ENCODE data around the gene LEKR1.

LEKR1 gene

DNA sequence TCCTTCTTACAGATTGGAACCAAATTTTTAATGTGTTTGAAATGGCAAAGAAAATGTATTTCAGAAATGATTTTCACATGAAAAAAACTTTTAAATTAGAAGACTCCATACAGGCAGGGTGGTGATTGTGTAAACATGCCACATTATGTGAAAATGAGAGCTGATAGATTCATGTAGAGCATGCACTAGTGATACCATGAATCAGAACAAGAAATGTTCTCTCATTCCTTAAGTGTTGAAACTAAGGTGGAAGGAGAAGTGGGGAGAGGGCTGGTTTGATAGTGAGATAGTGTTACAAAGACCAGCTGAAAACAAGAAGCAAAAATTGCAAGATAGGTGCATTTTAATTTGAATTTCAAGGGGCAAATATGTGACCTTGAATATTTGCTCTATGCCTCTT, 233.5 kb downstream of the LEKR1 start:
- no peak for DNase-seq (ENCODE audit: low read depth)

DNA sequence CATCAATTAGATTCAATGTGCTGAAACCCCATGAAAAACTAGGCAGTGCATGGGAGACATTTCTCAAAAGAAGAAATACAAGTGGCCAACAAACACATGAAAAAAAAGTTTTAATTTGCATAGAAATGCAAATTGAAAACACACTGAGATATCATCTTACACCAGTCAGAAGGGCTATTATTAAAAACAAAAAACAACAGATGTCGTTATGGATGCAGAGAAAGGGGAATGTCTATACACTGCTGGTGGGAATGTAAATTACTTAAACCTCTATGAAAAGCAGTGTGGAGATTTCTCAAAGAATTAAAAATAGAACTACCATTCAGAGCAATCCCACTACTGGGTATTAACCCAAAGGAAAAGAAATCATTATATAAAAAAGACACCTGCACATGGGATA, 235.1 kb downstream of the LEKR1 start:
- DNase-seq (ENCODE audit: low read depth), result no peak

DNA sequence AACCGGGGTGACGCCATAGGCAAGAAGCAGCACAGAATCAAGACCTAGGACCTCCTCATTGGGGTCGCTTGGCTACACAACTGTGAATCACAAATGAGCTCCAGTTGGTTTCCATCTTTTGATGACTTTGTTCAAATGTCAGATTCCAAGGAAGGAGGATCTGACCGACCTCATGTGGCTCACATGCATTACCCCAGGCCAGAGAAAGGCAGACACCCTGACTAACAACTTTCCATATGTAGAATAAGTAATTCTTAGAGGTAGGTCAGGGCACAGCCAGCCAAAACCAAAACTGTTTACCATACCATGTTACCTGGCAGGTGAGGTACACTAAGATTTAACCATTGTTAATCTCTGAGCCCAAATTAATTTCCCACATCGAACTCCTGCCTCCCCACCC, 237.3 kb downstream of the LEKR1 start:
- DNase-seq (ENCODE audit: low read depth), result no peak

DNA sequence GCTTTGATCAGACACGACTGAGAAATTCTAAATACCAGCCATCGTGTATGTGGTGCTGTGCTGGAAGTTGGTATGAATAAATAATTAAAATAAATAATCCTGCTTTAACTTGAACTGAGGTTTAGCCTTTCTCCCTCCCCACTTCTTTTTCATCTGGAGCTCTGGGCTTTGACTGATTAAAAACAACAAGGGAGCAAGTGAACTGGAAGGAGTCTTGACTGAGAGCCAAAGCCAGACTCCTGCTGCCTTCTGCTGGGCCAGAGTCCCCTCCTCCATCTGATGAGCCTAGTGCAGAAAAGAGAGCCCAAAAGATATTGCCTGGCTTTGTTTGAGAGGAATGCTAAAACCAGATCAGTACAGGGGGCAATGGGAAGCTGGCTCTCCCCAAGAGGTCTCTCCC, 237.8 kb downstream of the LEKR1 start:
- DNase-seq (ENCODE audit: low read depth), result no peak

DNA sequence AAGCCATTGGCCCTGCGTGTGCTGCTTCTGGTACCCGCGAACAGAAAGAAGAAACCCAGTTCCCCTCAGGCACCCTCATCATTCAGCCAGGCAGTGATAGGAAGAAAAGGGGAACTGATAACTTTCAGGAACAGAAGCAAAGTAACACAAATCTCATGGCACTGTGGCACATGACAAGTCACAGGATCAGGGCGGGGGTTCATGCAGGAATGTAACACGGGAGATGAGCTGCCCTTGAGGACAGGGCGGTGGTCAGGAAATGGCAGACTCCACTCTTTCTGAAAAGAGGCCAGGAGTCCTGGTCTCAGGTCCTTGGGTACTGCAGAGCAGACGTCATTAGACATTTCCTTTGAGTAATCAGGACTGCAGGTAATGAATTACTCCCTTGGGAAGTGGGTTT, 238.2 kb downstream of the LEKR1 start:
- no peak for DNase-seq (ENCODE audit: low read depth)

DNA sequence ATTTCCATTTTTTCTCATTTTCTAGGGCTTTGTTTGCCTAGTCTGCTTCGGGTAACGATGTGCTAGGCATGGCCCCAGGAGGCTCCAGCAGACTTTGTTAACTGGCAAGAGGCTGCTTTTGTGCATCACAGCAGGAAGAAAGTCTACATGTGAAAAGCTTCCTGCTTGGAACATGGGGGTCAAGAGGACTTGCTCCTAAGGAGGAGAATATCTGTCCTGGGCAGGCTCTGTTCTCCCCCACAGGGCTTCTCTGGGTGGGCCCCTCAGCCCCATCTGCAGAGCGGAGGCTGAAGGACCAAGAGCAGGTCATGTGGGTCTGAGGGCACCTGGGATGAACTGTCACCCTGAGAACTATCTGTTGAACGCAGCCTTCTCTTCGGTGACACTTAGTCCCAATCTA, 239.0 kb downstream of the LEKR1 start:
- DNase-seq (ENCODE audit: low read depth), result no peak

DNA sequence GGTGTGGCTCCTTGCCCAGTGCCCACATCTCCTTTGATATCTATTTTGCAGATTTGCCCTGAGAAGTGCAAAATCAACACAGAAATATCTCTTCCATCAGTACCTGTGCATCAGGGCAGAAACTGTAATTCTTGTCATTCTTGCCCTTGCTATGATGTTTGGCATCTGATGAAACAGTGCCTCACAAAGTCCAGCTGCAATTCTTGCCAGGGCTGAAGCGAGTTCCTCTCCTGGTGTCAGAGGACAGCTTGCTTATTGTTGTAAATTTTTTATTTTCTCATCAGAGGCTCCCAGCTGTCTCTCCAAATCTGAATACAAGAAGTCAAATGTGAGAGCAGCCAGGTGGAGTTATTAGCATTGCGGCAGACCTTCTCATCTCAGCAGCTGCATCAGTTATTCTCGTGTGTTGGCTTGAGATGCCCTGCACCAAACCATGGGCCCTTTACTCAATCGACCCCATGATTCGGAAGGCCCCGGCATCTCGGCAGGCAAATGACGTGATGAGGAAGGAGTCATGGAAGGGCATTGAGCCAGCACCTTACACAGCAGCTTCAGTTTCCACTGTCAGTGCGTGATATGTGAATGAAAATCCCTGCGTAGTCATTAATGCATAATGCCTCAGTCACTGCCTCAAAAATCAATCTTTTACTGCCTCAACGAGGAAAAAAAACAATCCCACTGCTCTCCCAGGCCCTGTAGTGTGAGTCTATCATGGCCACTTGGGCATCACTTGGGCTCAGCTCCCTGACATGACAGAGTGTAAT, 240.4 kb downstream of the LEKR1 start:
- no peak for DNase-seq (ENCODE audit: low read depth)

DNA sequence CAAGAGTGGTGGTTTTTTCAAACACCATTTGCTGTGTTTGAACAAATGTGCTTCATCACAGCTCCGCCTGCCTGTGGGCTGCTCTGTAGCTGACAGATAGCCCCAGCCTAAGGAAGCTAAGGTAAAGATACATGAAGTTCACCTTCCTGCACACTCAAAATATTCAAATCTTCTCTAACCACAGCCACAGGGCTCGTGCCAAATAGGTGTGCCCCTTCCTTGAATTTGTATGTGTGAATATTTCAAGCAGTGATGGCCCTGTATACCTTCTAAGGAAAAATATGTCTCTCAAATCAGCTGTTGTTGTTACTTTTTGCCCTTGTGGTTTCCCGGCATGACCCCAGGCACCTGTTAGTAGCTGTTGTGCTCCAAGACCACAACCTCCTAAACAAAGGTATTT, 241.0 kb downstream of the LEKR1 start:
- DNase-seq (ENCODE audit: low read depth), result no peak

DNA sequence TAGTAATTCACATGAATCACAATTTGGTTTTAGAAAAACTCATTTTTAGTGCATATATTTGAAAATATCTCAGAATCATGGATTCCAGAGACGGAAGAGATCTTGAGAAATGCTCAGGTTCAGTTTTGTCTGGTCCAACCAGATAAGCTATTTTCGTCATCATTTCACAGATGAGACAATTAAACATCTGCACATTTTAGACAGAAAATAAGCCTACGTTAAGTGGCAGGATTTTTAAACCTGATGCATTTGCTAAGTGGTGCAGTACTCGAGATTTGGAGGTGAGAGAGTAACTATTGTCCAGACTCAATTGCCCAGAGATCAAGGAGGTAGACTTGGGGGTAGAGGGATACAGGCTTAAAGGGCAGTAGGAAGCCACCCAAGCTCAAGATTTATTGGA, 243.3 kb downstream of the LEKR1 start:
- no peak for DNase-seq (ENCODE audit: low read depth)

DNA sequence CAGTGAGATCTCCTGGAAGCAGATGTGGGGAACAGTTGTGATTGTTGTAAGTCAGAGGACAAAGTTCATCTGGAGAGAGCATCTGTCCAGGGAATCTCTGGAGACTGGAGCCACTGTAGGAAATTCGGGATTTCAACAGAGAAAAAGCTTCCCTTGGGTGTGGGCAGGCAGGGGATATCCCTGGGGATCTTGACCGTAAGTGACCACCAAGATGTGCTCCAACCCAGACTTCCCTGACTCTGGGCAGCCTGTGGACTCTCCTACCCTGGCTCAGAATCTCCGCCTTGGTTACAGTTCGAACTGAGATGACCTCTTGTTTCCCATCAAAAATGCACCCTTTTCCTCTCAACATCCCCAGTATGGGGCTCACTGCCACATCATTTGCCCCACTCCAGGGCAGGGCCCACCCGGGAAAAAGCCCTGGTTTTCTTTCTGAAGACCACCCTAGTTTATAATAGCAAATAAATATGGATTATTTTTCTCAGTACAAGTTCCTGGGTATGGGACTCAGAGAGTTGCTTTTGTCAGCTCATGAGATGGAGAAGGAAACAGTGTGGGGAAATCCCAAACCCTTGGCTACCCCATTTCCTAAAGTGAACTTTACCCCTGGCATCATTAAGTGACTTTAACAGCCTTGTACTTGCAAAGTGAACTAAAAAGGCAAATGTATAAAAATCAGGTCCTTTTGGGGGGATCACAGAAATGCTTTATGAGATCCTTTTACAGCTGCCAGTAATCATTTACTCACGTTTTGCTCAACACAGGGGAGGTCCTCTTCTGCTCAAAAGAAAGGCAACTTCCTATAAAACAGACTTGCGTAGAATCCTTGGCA, 243.9 kb downstream of the LEKR1 start:
- no peak for DNase-seq (ENCODE audit: low read depth)

DNA sequence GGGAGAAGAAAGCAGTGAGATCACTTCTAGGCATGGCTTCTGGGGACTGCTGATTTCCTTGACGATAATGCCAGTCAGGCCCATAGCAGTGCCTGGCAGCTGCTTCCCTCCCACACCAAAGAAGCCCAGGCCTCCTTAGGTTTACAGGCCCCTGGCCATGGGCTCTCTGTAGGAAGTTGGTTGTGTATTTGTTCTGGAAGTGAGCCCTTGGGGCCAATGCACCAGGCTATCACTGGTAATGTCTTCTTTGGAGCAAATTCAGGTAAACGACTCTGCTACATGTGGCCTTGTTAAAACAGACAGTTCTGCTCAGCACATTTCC, 244.5 kb downstream of the LEKR1 start:
- no peak for DNase-seq (ENCODE audit: low read depth)

DNA sequence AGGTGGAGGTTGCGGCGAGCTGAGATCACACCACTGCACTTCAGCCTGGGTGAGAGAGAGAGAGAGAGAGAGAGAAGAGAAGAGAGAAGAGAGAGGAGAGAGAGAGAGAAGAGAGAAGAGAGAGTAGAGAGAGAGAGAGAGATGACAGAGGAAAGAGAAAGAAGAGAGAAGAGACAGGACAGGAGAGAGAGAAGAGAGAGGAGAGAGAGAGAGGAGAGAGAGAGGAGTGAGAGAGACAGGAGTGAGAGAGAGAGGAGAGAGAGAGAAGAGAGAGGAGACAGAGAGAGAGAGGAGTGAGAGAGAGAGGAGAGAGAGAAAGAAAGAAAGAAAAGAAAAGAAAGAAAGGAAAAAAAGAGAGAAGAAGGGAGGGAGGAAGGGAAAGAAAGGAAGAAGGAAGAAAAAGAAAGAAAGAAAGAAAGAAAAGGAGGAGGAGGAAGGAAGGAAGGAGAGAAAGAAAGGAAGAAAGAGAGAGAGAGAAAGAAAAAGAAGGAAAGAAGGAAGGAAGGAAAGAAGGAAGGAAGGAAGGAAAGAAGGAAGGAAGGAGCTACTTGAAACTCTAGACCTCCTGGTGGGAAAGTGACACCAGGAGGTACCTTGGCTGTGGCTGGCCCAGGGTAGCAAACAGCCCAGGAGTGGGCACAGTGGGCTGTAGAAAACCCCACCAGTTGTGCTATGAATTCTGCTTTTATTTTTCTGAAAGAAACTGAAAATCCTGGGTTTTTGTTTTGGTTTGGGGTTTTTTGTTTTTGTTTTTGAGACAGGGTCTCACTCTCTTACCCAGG, 245.8 kb downstream of the LEKR1 start:
- DNase-seq (ENCODE audit: low read depth), result no peak

DNA sequence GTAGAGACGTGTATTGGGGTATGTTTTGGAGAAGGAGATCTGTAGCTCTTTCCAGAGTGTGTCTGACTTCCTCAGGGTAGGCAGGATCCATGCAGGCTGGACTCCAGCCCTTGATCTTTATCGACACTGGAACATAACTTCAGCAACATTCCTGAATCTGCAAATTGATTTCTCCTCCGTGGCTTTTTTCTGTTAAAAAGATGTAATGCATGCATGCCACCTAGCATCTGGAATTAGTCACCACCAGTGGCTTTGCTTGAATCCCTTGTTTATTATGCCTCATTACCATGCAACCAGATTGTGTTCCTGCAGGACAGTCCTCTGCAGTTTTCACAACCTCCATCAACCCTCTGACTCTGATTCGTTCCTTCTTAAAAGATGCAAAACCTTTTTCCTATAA, 247.7 kb downstream of the LEKR1 start:
- no peak for DNase-seq (ENCODE audit: low read depth)

DNA sequence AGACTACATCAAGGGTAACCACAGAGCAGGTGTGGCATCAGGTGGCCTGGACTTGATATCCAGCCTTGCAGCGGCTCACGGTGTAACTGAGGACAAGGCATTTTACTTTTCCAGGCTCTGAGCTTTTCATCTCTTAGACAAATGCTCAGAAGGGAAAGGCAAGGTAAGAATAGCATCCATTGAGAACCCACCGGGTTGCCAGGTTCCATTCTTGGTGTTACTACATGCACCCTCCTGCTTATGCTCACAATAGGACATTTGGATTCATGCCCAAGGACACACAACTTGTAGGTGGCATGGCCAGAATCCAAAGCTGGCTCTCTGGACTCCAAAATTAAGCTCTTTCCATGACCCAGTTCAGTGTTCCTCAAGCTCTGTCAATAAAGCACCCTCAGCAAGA, 248.3 kb downstream of the LEKR1 start:
- DNase-seq (ENCODE audit: low read depth), result no peak

DNA sequence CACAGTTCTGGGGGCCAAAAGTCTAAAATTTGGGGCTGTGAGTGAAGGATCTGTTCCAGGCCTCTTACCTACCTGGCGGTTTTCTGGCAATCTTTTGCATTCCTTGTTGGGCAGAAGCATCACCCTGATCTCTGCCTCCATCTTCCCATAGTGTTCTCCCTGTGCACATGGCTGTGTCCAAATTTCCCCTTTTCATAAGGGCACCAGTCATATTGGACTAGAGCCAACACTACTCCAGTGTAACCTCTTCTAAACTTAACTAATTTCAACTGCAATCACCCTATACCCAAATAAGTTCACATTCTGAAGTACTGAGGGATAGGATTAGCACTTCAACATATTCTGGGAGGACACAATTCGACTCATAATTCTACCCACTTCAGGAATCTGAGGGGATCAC, 248.8 kb downstream of the LEKR1 start:
- DNase-seq (ENCODE audit: low read depth), result no peak

DNA sequence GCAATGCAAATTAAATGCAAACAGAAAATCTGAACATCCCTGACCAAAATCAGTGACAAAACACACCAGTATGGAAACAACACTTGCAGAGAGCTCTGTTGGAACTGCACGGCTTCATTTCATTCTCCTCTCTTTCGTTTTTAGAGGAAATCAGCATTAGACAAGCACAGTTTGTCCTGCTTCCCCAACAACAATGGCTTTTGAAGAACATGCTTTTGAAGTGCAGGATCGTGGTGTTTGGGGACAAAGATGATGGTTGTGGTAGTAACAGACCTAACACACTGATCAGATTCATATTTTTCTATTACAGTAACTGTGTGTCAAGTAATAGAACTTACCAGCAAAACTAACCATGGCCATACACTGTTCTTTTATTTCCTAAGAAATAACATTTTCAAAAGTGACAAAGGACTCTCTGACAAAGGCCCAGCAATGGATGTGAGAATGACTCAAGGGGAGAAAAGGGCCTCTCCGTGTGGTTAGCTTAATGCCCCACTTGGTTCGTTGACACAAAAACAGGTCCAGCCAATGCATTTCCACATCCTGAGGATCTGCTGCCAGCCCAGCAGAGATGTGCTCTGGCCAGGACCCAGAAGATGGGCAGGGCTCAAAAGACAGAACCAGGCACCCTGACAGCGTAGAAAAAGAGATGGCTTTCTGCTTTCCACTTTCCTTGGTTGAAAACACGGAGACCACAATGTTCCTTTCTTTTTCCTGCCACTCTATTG, 249.7 kb downstream of the LEKR1 start:
- no peak for DNase-seq (ENCODE audit: low read depth)

DNA sequence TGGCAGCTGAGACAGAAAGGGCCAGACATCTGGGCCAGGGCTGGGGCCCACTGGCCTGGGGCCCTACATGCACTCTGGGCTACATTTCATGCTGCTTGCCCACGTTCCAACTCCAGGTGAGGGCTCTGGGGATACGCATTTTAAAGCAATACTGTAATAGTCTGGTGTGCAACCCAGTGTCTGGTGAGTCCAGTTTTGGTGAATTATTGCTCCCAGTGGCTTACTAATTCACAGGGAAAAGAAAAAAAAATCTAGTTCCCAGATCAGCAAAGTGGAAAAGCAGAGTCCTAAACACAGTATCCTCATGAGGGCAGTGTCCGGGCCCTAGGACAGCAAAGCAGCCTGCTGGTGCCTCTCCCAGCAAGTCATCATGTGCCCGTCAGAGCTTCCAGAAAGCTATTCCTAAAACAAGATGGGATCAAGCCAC, 251.4 kb downstream of the LEKR1 start:
- DNase-seq (ENCODE audit: low read depth), result no peak

DNA sequence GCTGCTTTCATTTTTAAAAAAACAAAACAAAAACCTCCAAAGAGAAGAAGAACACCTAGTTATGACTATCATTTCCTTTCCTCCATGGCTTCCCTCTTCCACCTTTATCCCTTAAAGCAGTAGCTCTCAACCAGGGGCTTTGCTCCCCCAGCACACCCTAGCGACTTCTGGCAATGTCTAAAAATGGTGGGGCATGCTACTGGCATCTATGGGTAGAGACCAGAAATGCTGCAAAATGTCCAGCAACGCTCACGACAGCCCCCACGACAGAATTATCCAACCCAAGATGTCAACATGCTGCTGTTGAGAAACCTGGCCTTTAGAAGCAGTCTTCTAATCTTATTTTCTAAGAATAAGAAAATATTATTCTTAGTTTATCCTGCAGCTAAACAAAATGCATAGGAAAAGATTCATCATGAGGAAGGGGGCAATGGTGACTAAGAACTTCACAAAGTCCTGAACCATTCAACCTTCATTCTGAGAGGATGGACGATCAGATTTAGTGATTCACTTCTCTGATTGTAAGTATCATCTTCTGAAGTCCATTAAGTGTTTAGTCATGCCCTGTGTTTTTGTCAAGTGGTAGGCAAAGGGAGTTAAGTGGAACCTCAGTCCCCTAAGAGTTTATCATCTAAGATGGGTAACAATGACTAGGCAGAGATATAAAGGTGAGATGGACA, 252.1 kb downstream of the LEKR1 start:
- no peak for DNase-seq (ENCODE audit: low read depth)

DNA sequence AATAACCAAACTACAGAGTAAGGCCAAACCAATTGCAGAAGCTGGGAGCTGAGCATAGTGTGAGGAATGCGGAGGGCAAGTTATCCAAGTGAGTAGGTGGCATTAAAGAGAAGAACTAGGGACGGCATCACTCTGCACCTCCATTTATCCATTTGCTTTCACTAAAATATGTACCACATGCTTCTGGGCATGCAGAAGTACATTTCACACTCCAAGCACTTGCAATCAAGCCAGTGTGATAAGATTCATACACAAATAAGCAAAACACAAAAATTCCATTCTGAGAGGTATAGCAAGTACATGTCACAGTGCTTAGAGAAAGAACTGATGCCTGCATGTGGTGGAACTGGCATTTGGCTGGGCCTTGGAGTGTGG, 252.6 kb downstream of the LEKR1 start:
- DNase-seq (ENCODE audit: low read depth), result no peak

DNA sequence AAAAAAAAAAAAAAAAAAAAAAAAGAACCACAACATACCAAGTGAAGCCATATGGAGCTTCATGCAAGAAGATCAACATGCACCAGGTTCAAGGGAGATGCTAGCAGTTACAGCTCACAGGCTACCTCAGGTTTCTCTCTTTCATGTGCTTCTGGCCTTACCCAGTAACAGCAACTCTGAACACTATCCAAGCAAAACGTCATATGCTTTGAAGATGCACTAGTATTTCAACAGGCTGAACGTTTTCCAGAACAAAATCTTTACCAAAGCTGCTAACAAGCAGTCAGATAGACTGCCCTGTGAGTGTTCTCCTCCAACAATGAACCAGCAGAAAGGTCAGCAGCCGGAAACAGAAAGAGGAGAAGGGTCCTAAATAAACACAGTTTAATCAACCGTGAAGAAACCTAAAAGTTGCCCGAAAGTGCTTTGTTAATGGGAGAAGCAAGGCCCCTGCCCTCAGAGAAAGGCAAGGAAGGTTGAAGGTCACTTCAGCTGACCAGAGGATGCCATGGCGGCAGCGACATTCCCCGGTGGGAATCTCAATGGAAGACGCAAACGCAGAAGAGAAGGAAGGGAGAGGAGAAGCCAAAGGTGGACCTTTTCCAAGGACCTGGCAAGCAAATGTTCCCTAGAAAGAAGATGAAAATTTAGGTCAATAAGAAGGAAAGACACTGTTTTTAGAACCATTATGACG, 253.7 kb downstream of the LEKR1 start:
- DNase-seq (ENCODE audit: low read depth), result no peak

DNA sequence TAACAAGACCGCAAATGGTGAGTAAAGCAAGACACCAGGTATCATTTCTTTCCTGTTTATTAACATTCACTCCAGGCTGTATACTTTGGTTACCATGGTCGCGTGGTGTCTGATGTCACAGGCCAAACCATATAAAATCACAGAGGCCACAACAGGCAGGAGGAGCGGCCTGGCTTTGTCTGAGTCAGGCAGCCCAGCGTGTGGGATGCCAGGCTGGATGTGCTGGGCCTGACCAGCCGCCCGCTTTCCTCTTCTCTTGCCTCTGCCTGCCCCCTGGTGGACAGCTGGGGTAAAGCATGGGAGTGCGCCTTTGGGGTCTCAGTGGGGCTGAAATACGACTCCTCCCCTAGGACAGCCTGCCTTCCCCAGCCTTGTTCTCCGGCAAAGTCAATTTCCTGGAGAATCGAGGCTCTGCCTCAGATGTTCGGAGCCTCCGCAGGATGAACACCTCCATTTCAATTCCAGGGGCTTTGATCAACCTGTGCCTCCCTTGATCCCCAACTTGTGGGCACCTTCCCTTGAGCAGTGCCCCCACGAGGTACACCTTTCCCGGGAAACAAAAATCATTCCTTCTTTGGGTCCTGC, 255.6 kb downstream of the LEKR1 start:
- DNase-seq (ENCODE audit: low read depth), result peak; percentile 77

Data from HS-5 (cell line).